WTC11 (cell line): ENCODE measurements around the gene NOP56. TPM values are rescaled to one million over a fixed set of nuclear protein-coding genes. Genes with fewer than 3 reads are reported as not detected.

ENCODE experiments used
- ATAC-seq: fragments of 200-7000 bp; cut with Tn5 transposase; 2 replicates; pipeline ENCODE4 v1.10.0; 2021; ENCODE audit warnings: mild to moderate bottlenecking, moderate library complexity
- CTCF ChIA-PET: fragments of 300-600 bp; sonication (Branson Sonifier 250); formaldehyde crosslinking; loops from one replicate; lab custom pipeline; 2021; ENCODE audit warnings: antibody characterized with exemption; lab: Charles Lee
- POLR2A ChIA-PET: fragments of 350-600 bp; sonication (Branson Sonifier 250); formaldehyde crosslinking; loops from one replicate; lab custom pipeline; 2021; ENCODE audit warnings: antibody characterized with exemption; lab: Charles Lee
- DNase-seq: peaks from one replicate; pipeline ENCODE4 v3.0.0; 2021; ENCODE audit warnings: low spot score
- H3K27ac Mint-ChIP-seq: 2 replicates; pipeline ENCODE4 v1.8.0; 2021; ENCODE audit warnings: mixed read lengths
- H3K27me3 Mint-ChIP-seq: 2 replicates; pipeline ENCODE4 v1.8.0; 2021; ENCODE audit warnings: low read depth, mild to moderate bottlenecking, moderate library complexity, mixed read lengths
- H3K36me3 Mint-ChIP-seq: 2 replicates; pipeline ENCODE4 v1.8.0; 2021; ENCODE audit warnings: mixed read lengths
- H3K4me1 Mint-ChIP-seq: 2 replicates; pipeline ENCODE4 v1.8.0; 2022; ENCODE audit warnings: mixed read lengths
- H3K4me3 Mint-ChIP-seq: 2 replicates; pipeline ENCODE4 v1.8.0; 2021; ENCODE audit warnings: mild to moderate bottlenecking, moderate library complexity, mixed read lengths
- H3K9me3 Mint-ChIP-seq: 2 replicates; pipeline ENCODE4 v1.8.0; 2021; ENCODE audit warnings: mixed read lengths
- ATF2 ChIP-seq: sonication (generic); formaldehyde crosslinking; IDR thresholded peaks from 2 replicates; pipeline ENCODE4 v1.8.1; 2022; ENCODE audit warnings: low read depth, missing genetic modification reagents, borderline replicate concordance
- EMX1 ChIP-seq: fragments of 250-450 bp; sonication (Bioruptor Pico); IDR thresholded peaks from 2 replicates; pipeline ENCODE4 v1.8.0; 2021; ENCODE audit warnings: mild to moderate bottlenecking
- FOXP1 ChIP-seq: sonication (generic); formaldehyde crosslinking; IDR thresholded peaks from 2 replicates; pipeline ENCODE4 v1.8.0; 2022; ENCODE audit warnings: missing genetic modification reagents, mild to moderate bottlenecking, moderate library complexity, borderline replicate concordance
- FOXP4 ChIP-seq: sonication (generic); formaldehyde crosslinking; IDR thresholded peaks from 2 replicates; pipeline ENCODE4 v1.8.0; 2022; ENCODE audit warnings: mild to moderate bottlenecking, missing genetic modification reagents
- GTF2I ChIP-seq: fragments of 250-450 bp; sonication (Bioruptor Pico); conservative IDR thresholded peaks from 2 replicates; pipeline ENCODE4 v1.4.0; 2021; ENCODE audit warnings: mild to moderate bottlenecking
- NFE2L1 ChIP-seq: sonication (generic); formaldehyde crosslinking; IDR thresholded peaks from 2 replicates; pipeline ENCODE4 v1.8.1; 2023; ENCODE audit warnings: missing genetic modification reagents
- SP1 ChIP-seq: sonication (generic); formaldehyde crosslinking; conservative IDR thresholded peaks from 2 replicates; pipeline ENCODE4 v1.8.1; 2022; ENCODE audit warnings: missing genetic modification reagents
- TEAD1 ChIP-seq: sonication (generic); formaldehyde crosslinking; IDR thresholded peaks from 2 replicates; pipeline ENCODE4 v1.8.0; 2022; ENCODE audit warnings: mild to moderate bottlenecking, missing genetic modification reagents
- ZNF396 ChIP-seq: fragments of 250-450 bp; sonication (Bioruptor Pico); IDR thresholded peaks from 2 replicates; pipeline ENCODE4 v1.8.0; 2021; ENCODE audit warnings: mild to moderate bottlenecking, moderate library complexity, borderline replicate concordance
- total RNA-seq: library from RNA; stranded (reverse); gene quantifications from 3 replicates; pipeline ENCODE4 v1.2.3, GENCODE V29; 2021
- TF ChIP-seq, protein P1 (sequence below): fragments of 250-450 bp; sonication (Bioruptor Pico); IDR thresholded peaks from 2 replicates; pipeline ENCODE4 v1.9.0; 2021; ENCODE audit warnings: mild to moderate bottlenecking, borderline replicate concordance
- TF ChIP-seq, protein P2 (sequence below): sonication (generic); formaldehyde crosslinking; IDR thresholded peaks from 2 replicates; pipeline ENCODE4 v1.8.1; 2023; ENCODE audit warnings: mild to moderate bottlenecking, missing genetic modification reagents, borderline replicate concordance
- TF ChIP-seq, protein P3 (sequence below): sonication (generic); formaldehyde crosslinking; IDR thresholded peaks from 2 replicates; pipeline ENCODE4 v1.8.0; 2023; ENCODE audit warnings: mild to moderate bottlenecking, missing genetic modification reagents

NOP56 gene
- total RNA-seq, 1 experiment from 2014 or later = 634 TPM

GRCh38 chr20:2618815-2619214, 33.6 kb upstream of the NOP56 start:
- CTCF ChIA-PET = interaction anchor here (1.0 kb wide), 1 partner anchor 55 kb away, joined by 3 read pairs; no protein-coding TSS in a partner anchor

More at GRCh38 chr20:2618815-2619214, 33.6 kb upstream of the NOP56 start:
- Mint-ChIP-seq H3K9me3 (peaks cover 7% of the 10 kb centered on the region; the same call in 1 of the 2 replicates), H3K4me1 (no peaks in the 10 kb centered on the region), H3K4me3 (no peak overlapping the region), H3K27me3 (peaks cover 33% of the 10 kb centered on the region), H3K36me3 (no peaks in the 10 kb centered on the region), H3K27ac (no peak overlapping the region)
- POLR2A ChIA-PET = no interaction called here
- TF ChIP-seq, protein P1, sequence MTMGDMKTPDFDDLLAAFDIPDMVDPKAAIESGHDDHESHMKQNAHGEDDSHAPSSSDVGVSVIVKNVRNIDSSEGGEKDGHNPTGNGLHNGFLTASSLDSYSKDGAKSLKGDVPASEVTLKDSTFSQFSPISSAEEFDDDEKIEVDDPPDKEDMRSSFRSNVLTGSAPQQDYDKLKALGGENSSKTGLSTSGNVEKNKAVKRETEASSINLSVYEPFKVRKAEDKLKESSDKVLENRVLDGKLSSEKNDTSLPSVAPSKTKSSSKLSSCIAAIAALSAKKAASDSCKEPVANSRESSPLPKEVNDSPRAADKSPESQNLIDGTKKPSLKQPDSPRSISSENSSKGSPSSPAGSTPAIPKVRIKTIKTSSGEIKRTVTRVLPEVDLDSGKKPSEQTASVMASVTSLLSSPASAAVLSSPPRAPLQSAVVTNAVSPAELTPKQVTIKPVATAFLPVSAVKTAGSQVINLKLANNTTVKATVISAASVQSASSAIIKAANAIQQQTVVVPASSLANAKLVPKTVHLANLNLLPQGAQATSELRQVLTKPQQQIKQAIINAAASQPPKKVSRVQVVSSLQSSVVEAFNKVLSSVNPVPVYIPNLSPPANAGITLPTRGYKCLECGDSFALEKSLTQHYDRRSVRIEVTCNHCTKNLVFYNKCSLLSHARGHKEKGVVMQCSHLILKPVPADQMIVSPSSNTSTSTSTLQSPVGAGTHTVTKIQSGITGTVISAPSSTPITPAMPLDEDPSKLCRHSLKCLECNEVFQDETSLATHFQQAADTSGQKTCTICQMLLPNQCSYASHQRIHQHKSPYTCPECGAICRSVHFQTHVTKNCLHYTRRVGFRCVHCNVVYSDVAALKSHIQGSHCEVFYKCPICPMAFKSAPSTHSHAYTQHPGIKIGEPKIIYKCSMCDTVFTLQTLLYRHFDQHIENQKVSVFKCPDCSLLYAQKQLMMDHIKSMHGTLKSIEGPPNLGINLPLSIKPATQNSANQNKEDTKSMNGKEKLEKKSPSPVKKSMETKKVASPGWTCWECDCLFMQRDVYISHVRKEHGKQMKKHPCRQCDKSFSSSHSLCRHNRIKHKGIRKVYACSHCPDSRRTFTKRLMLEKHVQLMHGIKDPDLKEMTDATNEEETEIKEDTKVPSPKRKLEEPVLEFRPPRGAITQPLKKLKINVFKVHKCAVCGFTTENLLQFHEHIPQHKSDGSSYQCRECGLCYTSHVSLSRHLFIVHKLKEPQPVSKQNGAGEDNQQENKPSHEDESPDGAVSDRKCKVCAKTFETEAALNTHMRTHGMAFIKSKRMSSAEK (CRISPR knock-in tag) = no peak
- TF ChIP-seq FOXP1 (CRISPR knock-in tag) (no peak), ZNF396 (CRISPR knock-in tag) (no peak), ATF2 (CRISPR knock-in tag) (no peak), FOXP4 (CRISPR knock-in tag) (no peak), EMX1 (no peak), TEAD1 (no peak), GTF2I (CRISPR knock-in tag) (no peak), SP1 (CRISPR knock-in tag) (no peak), NFE2L1 (CRISPR knock-in tag) (no peak)
- TF ChIP-seq, protein P2, sequence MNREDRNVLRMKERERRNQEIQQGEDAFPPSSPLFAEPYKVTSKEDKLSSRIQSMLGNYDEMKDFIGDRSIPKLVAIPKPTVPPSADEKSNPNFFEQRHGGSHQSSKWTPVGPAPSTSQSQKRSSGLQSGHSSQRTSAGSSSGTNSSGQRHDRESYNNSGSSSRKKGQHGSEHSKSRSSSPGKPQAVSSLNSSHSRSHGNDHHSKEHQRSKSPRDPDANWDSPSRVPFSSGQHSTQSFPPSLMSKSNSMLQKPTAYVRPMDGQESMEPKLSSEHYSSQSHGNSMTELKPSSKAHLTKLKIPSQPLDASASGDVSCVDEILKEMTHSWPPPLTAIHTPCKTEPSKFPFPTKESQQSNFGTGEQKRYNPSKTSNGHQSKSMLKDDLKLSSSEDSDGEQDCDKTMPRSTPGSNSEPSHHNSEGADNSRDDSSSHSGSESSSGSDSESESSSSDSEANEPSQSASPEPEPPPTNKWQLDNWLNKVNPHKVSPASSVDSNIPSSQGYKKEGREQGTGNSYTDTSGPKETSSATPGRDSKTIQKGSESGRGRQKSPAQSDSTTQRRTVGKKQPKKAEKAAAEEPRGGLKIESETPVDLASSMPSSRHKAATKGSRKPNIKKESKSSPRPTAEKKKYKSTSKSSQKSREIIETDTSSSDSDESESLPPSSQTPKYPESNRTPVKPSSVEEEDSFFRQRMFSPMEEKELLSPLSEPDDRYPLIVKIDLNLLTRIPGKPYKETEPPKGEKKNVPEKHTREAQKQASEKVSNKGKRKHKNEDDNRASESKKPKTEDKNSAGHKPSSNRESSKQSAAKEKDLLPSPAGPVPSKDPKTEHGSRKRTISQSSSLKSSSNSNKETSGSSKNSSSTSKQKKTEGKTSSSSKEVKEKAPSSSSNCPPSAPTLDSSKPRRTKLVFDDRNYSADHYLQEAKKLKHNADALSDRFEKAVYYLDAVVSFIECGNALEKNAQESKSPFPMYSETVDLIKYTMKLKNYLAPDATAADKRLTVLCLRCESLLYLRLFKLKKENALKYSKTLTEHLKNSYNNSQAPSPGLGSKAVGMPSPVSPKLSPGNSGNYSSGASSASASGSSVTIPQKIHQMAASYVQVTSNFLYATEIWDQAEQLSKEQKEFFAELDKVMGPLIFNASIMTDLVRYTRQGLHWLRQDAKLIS = no peak
- TF ChIP-seq, protein P3, sequence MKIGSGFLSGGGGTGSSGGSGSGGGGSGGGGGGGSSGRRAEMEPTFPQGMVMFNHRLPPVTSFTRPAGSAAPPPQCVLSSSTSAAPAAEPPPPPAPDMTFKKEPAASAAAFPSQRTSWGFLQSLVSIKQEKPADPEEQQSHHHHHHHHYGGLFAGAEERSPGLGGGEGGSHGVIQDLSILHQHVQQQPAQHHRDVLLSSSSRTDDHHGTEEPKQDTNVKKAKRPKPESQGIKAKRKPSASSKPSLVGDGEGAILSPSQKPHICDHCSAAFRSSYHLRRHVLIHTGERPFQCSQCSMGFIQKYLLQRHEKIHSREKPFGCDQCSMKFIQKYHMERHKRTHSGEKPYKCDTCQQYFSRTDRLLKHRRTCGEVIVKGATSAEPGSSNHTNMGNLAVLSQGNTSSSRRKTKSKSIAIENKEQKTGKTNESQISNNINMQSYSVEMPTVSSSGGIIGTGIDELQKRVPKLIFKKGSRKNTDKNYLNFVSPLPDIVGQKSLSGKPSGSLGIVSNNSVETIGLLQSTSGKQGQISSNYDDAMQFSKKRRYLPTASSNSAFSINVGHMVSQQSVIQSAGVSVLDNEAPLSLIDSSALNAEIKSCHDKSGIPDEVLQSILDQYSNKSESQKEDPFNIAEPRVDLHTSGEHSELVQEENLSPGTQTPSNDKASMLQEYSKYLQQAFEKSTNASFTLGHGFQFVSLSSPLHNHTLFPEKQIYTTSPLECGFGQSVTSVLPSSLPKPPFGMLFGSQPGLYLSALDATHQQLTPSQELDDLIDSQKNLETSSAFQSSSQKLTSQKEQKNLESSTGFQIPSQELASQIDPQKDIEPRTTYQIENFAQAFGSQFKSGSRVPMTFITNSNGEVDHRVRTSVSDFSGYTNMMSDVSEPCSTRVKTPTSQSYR = no peak
- ATAC-seq (no peak), DNase-seq (no peak)
